Stimulated activated naive CD8-positive, alpha-beta T cell treated with anti-CD3 and anti-CD28 coated beads, Interleukin-15, Interleukin-2, amounts not matched to agents 100 ng/mL and 50 ng/mL, for 24 hours (primary cell): ENCODE results near the gene NAA25.
"Not testable (repeated sequence)": the region's sequence is repeated elsewhere in the genome, so short reads cannot be mapped to it uniquely, and the experiment has no call there.

ENCODE experiments used
- H3K27ac Mint-ChIP-seq: one replicate; pipeline ENCODE4 v1.8.0; 2021; ENCODE audit warnings: mild to moderate bottlenecking, mixed read lengths
- H3K27me3 Mint-ChIP-seq: one replicate; pipeline ENCODE4 v1.8.0; 2021; ENCODE audit warnings: mixed read lengths
- H3K36me3 Mint-ChIP-seq: one replicate; pipeline ENCODE4 v1.8.0; 2021; ENCODE audit warnings: low read depth, mixed read lengths
- H3K4me1 Mint-ChIP-seq: one replicate; pipeline ENCODE4 v1.8.0; 2021; ENCODE audit warnings: low read depth, mixed read lengths
- H3K4me3 Mint-ChIP-seq: one replicate; pipeline ENCODE4 v1.8.0; 2021; ENCODE audit warnings: mild to moderate bottlenecking, mixed read lengths
- H3K9me3 Mint-ChIP-seq: one replicate; pipeline ENCODE4 v1.8.0; 2021; ENCODE audit warnings: mixed read lengths

NAA25 gene

GRCh38 chr12:112012775-112013600 lies 95.6 kb downstream of the NAA25 start, which contains the start of the genes ERP29 and TMEM116:
Gene ERP29, plus strand, starts transcription at chr12:112013426. Its CDS starts 40 bp downstream, at chr12:112013466.
Gene TMEM116, minus strand, starts transcription at chr12:112013165. Its CDS starts 7,895 bp downstream, at chr12:112005270.
- peak within 1 kb of the TSS; percentile 99 for H3K4me3 Mint-ChIP-seq
- H3K9me3 Mint-ChIP-seq, result peaks cover 7% of the 10 kb centered on the region
- peaks cover 58% of the 10 kb centered on the region for H3K4me1 Mint-ChIP-seq
- peak within 1 kb of the TSS; percentile 98 for H3K27ac Mint-ChIP-seq
- H3K27me3 Mint-ChIP-seq, result no peaks in the 10 kb centered on the region
- peaks cover 34% of the 10 kb centered on the region for H3K36me3 Mint-ChIP-seq

- Mint-ChIP-seq H3K4me1 (peaks cover 57% of the 10 kb centered on the region), H3K27ac (peak overlapping the region; percentile 98), H3K36me3 (peaks cover 32% of the 10 kb centered on the region), H3K27me3 (no peaks in the 10 kb centered on the region), H3K9me3 (peaks cover 7% of the 10 kb centered on the region), H3K4me3 (peak overlapping the region; percentile 99)
These were observed 96.9 kb downstream of the NAA25 start for GRCh38 chr12:112011685-112012084.

GRCh38 chr12:112010415-112011344 lies 97.9 kb downstream of the NAA25 start:
- peaks cover 57% of the 10 kb centered on the region for H3K4me1 Mint-ChIP-seq

GRCh38 chr12:112009596-112009995 lies 99.0 kb downstream of the NAA25 start:
- H3K27me3 Mint-ChIP-seq, H3K9me3 Mint-ChIP-seq, H3K27ac Mint-ChIP-seq, H3K4me3 Mint-ChIP-seq: not testable (repeated sequence)
- H3K36me3 Mint-ChIP-seq, result peaks cover 18% of the 10 kb centered on the region
- H3K4me1 Mint-ChIP-seq, result peaks cover 54% of the 10 kb centered on the region

More at GRCh38 chr12:112010415-112011344, 97.9 kb downstream of the NAA25 start:
- peak overlapping the region; percentile 99 for H3K4me3 Mint-ChIP-seq
- H3K27ac Mint-ChIP-seq, result peak overlapping the region; percentile 34
- H3K27me3 Mint-ChIP-seq, result no peaks in the 10 kb centered on the region
- peaks cover 24% of the 10 kb centered on the region for H3K36me3 Mint-ChIP-seq
- H3K9me3 Mint-ChIP-seq, result peaks cover under 1% of the 10 kb centered on the region

GRCh38 chr12:112008918-112009317 lies 99.7 kb downstream of the NAA25 start:
- Mint-ChIP-seq H3K36me3 (peaks cover 13% of the 10 kb centered on the region), H3K9me3 (no peaks in the 10 kb centered on the region), H3K27ac (no peak overlapping the region), H3K4me1 (peaks cover 49% of the 10 kb centered on the region), H3K27me3 (no peaks in the 10 kb centered on the region), H3K4me3 (no peak overlapping the region)

- Mint-ChIP-seq H3K4me1 (peaks cover 49% of the 10 kb centered on the region), H3K27ac (peak overlapping the region; percentile 45), H3K27me3 (no peaks in the 10 kb centered on the region), H3K36me3 (peaks cover 16% of the 10 kb centered on the region), H3K4me3 (no peak overlapping the region), H3K9me3 (no peaks in the 10 kb centered on the region)
These were observed 100.6 kb downstream of the NAA25 start for GRCh38 chr12:112007945-112008344.

- H3K36me3 Mint-ChIP-seq, result peaks cover 4% of the 10 kb centered on the region
- no peaks in the 10 kb centered on the region for H3K9me3 Mint-ChIP-seq
- peaks cover 51% of the 10 kb centered on the region for H3K4me1 Mint-ChIP-seq
- H3K4me3 Mint-ChIP-seq, result no peak overlapping the region
- no peaks in the 10 kb centered on the region for H3K27me3 Mint-ChIP-seq
- peak overlapping the region; percentile 42 for H3K27ac Mint-ChIP-seq
These were observed 102.9 kb downstream of the NAA25 start for GRCh38 chr12:112005419-112006395.

GRCh38 chr12:112004041-112004440 lies 104.5 kb downstream of the NAA25 start:
- Mint-ChIP-seq H3K4me3 (no peak overlapping the region), H3K27ac (no peak overlapping the region), H3K36me3 (peaks cover 6% of the 10 kb centered on the region), H3K27me3 (no peaks in the 10 kb centered on the region), H3K9me3 (no peaks in the 10 kb centered on the region), H3K4me1 (peaks cover 59% of the 10 kb centered on the region)

- H3K4me1 Mint-ChIP-seq, result peaks cover 71% of the 10 kb centered on the region
- H3K27me3 Mint-ChIP-seq, result no peaks in the 10 kb centered on the region
- no peaks in the 10 kb centered on the region for H3K9me3 Mint-ChIP-seq
- peak overlapping the region; percentile 70 for H3K4me3 Mint-ChIP-seq
- H3K27ac Mint-ChIP-seq, result peak overlapping the region; percentile 86
- peaks cover 6% of the 10 kb centered on the region for H3K36me3 Mint-ChIP-seq
These were observed 107.0 kb downstream of the NAA25 start for GRCh38 chr12:112001576-112001975.

GRCh38 chr12:112000820-112001219 lies 107.8 kb downstream of the NAA25 start:
- no peaks in the 10 kb centered on the region for H3K27me3 Mint-ChIP-seq
- peak overlapping the region; percentile 86 for H3K27ac Mint-ChIP-seq
- peaks cover 70% of the 10 kb centered on the region for H3K4me1 Mint-ChIP-seq
- peaks cover 6% of the 10 kb centered on the region for H3K36me3 Mint-ChIP-seq
- peak overlapping the region; percentile 24 for H3K4me3 Mint-ChIP-seq
- H3K9me3 Mint-ChIP-seq, result no peaks in the 10 kb centered on the region

- not testable (repeated sequence) for H3K4me3 Mint-ChIP-seq, H3K9me3 Mint-ChIP-seq, H3K27ac Mint-ChIP-seq, H3K27me3 Mint-ChIP-seq, H3K36me3 Mint-ChIP-seq
- H3K4me1 Mint-ChIP-seq, result peaks cover 78% of the 10 kb centered on the region
These were observed 109.5 kb downstream of the NAA25 start for GRCh38 chr12:111999129-111999528.

GRCh38 chr12:111998015-111998414 lies 110.6 kb downstream of the NAA25 start:
- Mint-ChIP-seq H3K27me3 (no peaks in the 10 kb centered on the region), H3K9me3 (no peaks in the 10 kb centered on the region), H3K36me3 (peaks cover 3% of the 10 kb centered on the region), H3K4me1 (peaks cover 89% of the 10 kb centered on the region), H3K4me3 (no peak overlapping the region), H3K27ac (no peak overlapping the region)

GRCh38 chr12:111997300-111997699 lies 111.3 kb downstream of the NAA25 start:
- H3K27ac Mint-ChIP-seq, result no peak overlapping the region
- H3K4me1 Mint-ChIP-seq, result peaks cover 89% of the 10 kb centered on the region
- H3K27me3 Mint-ChIP-seq, result no peaks in the 10 kb centered on the region
- no peak overlapping the region for H3K4me3 Mint-ChIP-seq
- peaks cover 3% of the 10 kb centered on the region for H3K36me3 Mint-ChIP-seq
- no peaks in the 10 kb centered on the region for H3K9me3 Mint-ChIP-seq
